Stimulated activated naive B cell treated with anti-CD40 and anti-IgM and Interleukin-4, amounts not matched to agents 10 μg/mL and 1 μg/mL and 100 μg/mL, for 72 hours (primary cell): Measurements from ENCODE around the gene TRIM8.

Experiments
- ATAC-seq, 2 donors: fragments of 150-1000 bp; cut with Tn5 transposase; replicated peaks; 2 replicates each; pipeline ENCODE4 v1.10.0; 2021; ENCODE audit warnings: moderate library complexity in 1 of 2
- DNase-seq: peaks from one replicate; pipeline ENCODE4 v3.0.0; 2021
- H3K27ac Mint-ChIP-seq: one replicate; pipeline ENCODE4 v1.8.0; 2022; ENCODE audit warnings: mild to moderate bottlenecking, mixed read lengths
- H3K27me3 Mint-ChIP-seq, 2 donors: one replicate each; pipeline ENCODE4 v1.8.0; 2022; ENCODE audit warnings: mixed read lengths in 2 of 2
- H3K36me3 Mint-ChIP-seq, 2 donors: one replicate each; pipeline ENCODE4 v1.8.0; 2022; ENCODE audit warnings: mixed read lengths in 2 of 2, mild to moderate bottlenecking in 1 of 2
- H3K4me1 Mint-ChIP-seq, 2 donors: one replicate each; pipeline ENCODE4 v1.8.0; 2022; ENCODE audit warnings: mixed read lengths in 2 of 2, mild to moderate bottlenecking in 1 of 2
- H3K4me3 Mint-ChIP-seq, 2 donors: one replicate each; pipeline ENCODE4 v1.8.0; 2022; ENCODE audit warnings: mild to moderate bottlenecking in 2 of 2, mixed read lengths in 2 of 2, moderate library complexity in 1 of 2
- H3K9me3 Mint-ChIP-seq, 2 donors: one replicate each; pipeline ENCODE4 v1.8.0; 2022; ENCODE audit warnings: mixed read lengths in 2 of 2, mild to moderate bottlenecking in 1 of 2

The TRIM8 gene

GRCh38 chr10:102644066-102644645 lies at the start of gene TRIM8:
Gene TRIM8 (plus strand): TSS chr10:102644479. CDS start chr10:102644618, 139 bp downstream.
- peak in 1 of 2 donors; percentile 5 for ATAC-seq
- DNase-seq: peak; percentile 49
- peaks cover 34 to 46% of the 10 kb centered on the region in 2 donors for H3K4me1 Mint-ChIP-seq
- H3K36me3 Mint-ChIP-seq: peaks cover 16 to 27% of the 10 kb centered on the region in 2 donors
- peaks cover 0 to 3% of the 10 kb centered on the region in 2 donors for H3K9me3 Mint-ChIP-seq
- peak within 1 kb of the TSS; percentile 97 for H3K27ac Mint-ChIP-seq
- H3K27me3 Mint-ChIP-seq: no peaks in the 10 kb centered on the region
- H3K4me3 Mint-ChIP-seq: peak within 1 kb of the TSS; percentile 95 to 98

DNA sequence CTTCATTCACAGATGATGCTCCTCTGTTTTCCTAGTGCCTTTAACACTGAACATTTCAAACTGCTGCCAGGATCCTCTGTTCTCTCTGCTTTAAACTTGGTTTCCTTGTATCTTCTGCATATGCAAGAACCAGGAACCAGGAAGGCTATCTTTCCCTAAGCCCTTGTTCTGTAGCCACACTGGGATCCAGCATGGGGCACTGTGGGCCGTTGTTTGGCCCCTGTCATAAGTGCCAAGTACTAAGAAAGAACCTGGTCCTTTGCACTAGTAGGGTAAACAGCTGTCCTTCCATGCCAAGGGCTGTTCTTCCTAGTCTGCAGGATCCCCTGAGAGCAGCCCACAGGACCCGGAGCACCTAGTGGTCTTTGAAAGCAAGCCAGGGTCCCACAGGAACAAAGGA lies 49.0 kb upstream of the TRIM8 start:
- Mint-ChIP-seq H3K4me3 (no peak overlapping the region), H3K36me3 (peaks cover 20 to 40% of the 10 kb centered on the region in 2 donors), H3K9me3 (no peaks in the 10 kb centered on the region), H3K27me3 (no peaks in the 10 kb centered on the region), H3K27ac (no peak overlapping the region), H3K4me1 (peaks cover 4 to 5% of the 10 kb centered on the region in 2 donors)
- DNase-seq (no peak), ATAC-seq (no peak)

DNA sequence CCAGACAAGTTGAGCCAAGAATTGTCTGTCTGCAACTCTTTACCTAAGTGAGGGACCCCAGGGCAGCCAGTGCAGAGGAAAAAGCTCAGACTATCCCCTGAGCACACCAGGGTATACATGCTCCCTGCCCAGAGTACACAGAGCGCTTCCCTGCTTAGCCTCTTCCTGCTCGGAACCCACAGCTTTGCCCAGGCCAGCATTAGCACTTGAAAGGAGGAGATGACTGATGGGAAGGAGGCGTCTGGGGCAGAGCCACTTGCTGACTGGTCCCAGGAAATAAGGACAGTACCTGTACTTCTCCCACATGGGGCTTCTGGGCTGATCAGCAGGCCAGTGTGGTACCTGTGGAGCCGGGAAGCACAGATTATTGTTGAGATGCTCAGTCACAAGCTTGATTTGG lies 48.4 kb upstream of the TRIM8 start:
- no peaks in the 10 kb centered on the region for H3K27me3 Mint-ChIP-seq
- peaks cover 4 to 5% of the 10 kb centered on the region in 2 donors for H3K4me1 Mint-ChIP-seq
- no peaks in the 10 kb centered on the region for H3K9me3 Mint-ChIP-seq
- DNase-seq: no peak
- peaks cover 20 to 45% of the 10 kb centered on the region in 2 donors for H3K36me3 Mint-ChIP-seq
- ATAC-seq: no peak
- H3K27ac Mint-ChIP-seq: no peak overlapping the region
- no peak overlapping the region for H3K4me3 Mint-ChIP-seq

DNA sequence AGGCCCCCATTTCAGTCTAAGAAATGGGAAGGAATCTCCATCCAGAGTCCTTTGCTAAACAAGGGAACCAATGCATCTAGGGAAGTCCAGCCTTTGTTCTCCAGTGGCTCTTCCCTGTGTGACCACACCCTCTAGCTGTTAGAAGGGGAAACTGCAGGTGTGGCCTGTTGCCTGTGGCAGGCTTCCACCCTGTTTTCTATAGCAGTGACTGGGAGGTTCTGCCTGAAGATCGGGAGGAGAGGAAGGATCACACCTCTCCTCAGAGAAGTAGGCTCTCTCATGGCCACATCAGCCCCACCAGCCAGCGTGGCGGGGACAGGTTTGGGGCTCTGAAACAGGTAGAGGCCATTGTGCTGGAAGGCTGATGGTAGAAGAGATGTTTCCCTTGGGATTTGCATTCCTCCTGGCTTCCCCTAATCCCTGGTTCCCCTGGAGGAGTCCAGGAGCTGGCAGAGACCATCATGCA lies 47.7 kb upstream of the TRIM8 start:
- DNase-seq (no peak), ATAC-seq (peak; percentile 58 to 68)
- H3K36me3 Mint-ChIP-seq: peaks cover 20 to 47% of the 10 kb centered on the region in 2 donors
- no peak overlapping the region for H3K27ac Mint-ChIP-seq
- H3K9me3 Mint-ChIP-seq: no peaks in the 10 kb centered on the region
- peaks cover 4 to 5% of the 10 kb centered on the region in 2 donors for H3K4me1 Mint-ChIP-seq
- no peak overlapping the region for H3K4me3 Mint-ChIP-seq
- no peaks in the 10 kb centered on the region for H3K27me3 Mint-ChIP-seq

DNA sequence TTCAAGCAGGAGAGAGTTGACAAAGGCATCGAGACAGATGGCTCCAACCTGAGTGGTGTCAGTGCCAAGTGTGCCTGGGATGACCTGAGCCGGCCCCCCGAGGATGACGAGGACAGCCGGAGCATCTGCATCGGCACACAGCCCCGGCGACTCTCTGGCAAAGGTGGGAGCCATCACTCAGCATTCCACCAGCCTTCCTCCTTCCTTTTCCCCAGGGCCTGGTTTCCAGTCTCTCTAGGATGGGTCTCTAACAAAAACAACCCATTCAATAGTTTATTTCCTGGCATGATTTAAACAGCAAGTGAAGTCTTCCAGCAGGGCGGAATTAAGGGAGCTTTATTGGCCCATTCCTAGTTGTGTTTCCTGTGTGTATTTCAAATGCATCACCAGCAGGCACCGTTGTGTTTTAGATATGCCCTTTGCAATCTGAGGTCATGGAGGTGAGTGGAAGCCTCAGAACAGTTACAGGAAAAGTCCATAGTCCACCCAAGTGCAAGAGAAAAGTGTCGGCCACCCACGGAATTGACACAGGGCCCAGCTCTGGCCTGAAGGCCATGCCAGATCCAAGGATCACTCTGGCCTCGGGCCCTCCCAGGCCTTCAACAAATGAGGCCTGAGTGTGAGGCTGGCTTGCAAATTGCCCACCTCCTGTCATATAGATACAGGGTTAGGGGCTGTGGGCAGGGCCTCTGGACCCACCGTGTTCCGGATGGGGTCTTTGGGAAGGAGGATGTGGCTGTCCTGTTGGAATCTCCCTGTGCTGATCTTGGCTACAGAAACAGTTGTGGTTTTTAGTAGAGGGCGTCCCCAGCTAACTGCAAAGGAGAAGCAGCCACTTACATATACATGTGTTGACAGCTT lies 46.9 kb upstream of the TRIM8 start:
- no peaks in the 10 kb centered on the region for H3K27me3 Mint-ChIP-seq
- H3K9me3 Mint-ChIP-seq: no peaks in the 10 kb centered on the region
- ATAC-seq: no peak
- H3K4me3 Mint-ChIP-seq: no peak overlapping the region
- H3K36me3 Mint-ChIP-seq: peaks cover 20 to 47% of the 10 kb centered on the region in 2 donors
- no peak overlapping the region for H3K27ac Mint-ChIP-seq
- H3K4me1 Mint-ChIP-seq: peaks cover 4 to 5% of the 10 kb centered on the region in 2 donors
- DNase-seq: no peak

- H3K36me3 Mint-ChIP-seq: peaks cover 24 to 46% of the 10 kb centered on the region in 2 donors
- DNase-seq: no peak
- H3K9me3 Mint-ChIP-seq: no peaks in the 10 kb centered on the region
- ATAC-seq: no peak
- no peak overlapping the region for H3K4me3 Mint-ChIP-seq
- H3K27ac Mint-ChIP-seq: peak overlapping the region; percentile 53
- no peaks in the 10 kb centered on the region for H3K27me3 Mint-ChIP-seq
- peaks cover 4 to 5% of the 10 kb centered on the region in 2 donors for H3K4me1 Mint-ChIP-seq
Measured at GRCh38 chr10:102598243-102598642, 46.0 kb upstream of the TRIM8 start.

DNA sequence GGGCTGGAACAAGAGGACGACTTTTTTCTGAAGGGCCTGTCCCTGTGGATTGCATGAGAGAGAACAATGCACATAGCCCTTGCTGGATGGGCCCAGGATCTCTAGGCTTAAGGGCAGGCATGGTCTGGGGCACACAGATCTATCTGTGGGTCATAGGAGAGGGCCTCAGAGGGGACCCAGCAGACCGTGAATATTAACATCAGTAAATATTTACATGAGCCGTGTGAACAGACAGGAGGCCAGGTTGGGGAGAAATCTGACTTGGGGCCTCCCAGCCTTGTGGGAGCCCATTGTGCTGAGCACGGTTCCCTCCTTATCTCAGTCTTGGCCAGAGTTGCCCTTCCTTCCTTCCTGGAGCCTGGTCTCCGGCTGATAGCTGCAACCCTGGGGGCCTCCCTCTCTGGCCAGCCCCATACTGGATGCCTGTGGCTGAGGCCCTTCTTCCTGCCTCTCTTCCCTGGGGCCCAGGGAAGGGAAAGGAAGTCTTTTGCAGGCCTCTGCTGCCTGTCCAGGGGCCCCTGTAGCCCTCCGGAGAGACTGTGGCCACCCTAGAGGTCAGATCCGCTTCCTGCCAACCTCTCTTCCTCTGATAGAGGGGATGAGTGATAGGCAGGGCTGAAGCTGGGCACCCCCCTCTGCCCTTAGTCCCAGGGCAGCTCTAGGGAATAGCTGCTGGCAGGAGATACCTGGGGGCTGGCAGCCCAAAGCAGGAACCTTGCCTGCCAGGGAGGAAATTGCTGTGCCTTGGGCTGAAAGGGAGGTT lies 44.5 kb upstream of the TRIM8 start:
- DNase-seq (no peak), ATAC-seq (no peak)
- Mint-ChIP-seq H3K4me3 (no peak overlapping the region), H3K27me3 (no peaks in the 10 kb centered on the region), H3K9me3 (no peaks in the 10 kb centered on the region), H3K4me1 (peaks cover 4 to 5% of the 10 kb centered on the region in 2 donors), H3K36me3 (peaks cover 24 to 48% of the 10 kb centered on the region in 2 donors), H3K27ac (no peak overlapping the region)

- Mint-ChIP-seq H3K4me3 (no peak overlapping the region), H3K36me3 (peaks cover 24 to 42% of the 10 kb centered on the region in 2 donors), H3K4me1 (peaks cover 4 to 5% of the 10 kb centered on the region in 2 donors), H3K27me3 (no peaks in the 10 kb centered on the region), H3K27ac (no peak overlapping the region), H3K9me3 (no peaks in the 10 kb centered on the region)
- no peak for ATAC-seq
- no peak for DNase-seq
Measured at GRCh38 chr10:102600816-102601215, 43.5 kb upstream of the TRIM8 start.

DNA sequence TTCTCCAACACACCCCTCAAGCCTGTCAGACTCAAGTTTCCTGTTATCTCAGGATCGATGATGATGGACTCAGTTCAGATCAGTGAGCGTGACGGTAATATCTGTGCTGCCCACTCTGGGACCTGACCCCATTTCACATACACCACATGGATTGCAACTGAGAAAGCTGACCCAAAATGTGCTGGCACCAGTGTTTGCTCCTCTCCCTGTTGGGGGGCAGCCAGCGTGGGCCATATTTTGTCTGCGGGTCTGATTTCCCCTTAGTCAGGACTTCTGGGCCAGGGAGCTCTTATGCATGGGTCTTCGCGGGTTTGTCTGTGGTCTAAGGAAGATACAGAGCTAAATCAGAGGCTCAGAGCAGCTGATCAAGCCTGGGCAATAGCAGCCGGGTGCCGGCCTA lies 42.6 kb upstream of the TRIM8 start:
- Mint-ChIP-seq H3K27ac (no peak overlapping the region), H3K4me1 (peaks cover 0 to 1% of the 10 kb centered on the region in 2 donors), H3K27me3 (no peaks in the 10 kb centered on the region), H3K4me3 (no peak overlapping the region), H3K36me3 (peaks cover 24 to 43% of the 10 kb centered on the region in 2 donors), H3K9me3 (no peaks in the 10 kb centered on the region)
- no peak for DNase-seq
- no peak for ATAC-seq

GRCh38 chr10:102602272-102603045 lies 41.8 kb upstream of the TRIM8 start:
- DNase-seq (no peak), ATAC-seq (no peak)
- Mint-ChIP-seq H3K27me3 (no peaks in the 10 kb centered on the region), H3K27ac (no peak overlapping the region), H3K4me1 (no peaks in the 10 kb centered on the region), H3K4me3 (no peak overlapping the region), H3K36me3 (peaks cover 25 to 40% of the 10 kb centered on the region in 2 donors), H3K9me3 (no peaks in the 10 kb centered on the region)

DNA sequence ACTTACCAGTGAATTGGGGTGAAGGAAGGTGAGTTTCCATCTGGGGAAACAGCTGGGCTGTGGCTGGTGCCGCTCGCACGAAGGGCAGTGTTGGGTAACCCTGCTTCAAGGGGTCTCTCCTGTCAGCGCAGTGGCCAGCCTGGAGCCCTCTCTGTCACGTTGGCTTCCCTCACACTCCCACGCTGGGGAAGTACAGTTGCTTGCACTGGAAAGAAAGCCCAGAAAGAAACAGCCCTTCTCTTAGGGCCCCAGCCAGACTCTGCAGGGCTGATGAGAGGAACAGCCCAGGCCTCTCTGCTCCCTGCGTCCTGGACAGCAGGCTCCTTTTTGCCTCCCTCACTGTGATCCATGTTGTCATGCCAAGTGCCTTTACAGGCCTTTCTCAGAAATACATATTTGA lies 40.3 kb upstream of the TRIM8 start:
- ATAC-seq: no peak
- no peaks in the 10 kb centered on the region for H3K27me3 Mint-ChIP-seq
- peaks cover 22 to 31% of the 10 kb centered on the region in 2 donors for H3K36me3 Mint-ChIP-seq
- H3K4me1 Mint-ChIP-seq: peaks cover 3 to 12% of the 10 kb centered on the region in 2 donors
- no peak overlapping the region for H3K4me3 Mint-ChIP-seq
- H3K27ac Mint-ChIP-seq: no peak overlapping the region
- no peak for DNase-seq
- no peaks in the 10 kb centered on the region for H3K9me3 Mint-ChIP-seq

GRCh38 chr10:102604439-102604841 lies 39.8 kb upstream of the TRIM8 start:
- H3K36me3 Mint-ChIP-seq: peaks cover 20 to 26% of the 10 kb centered on the region in 2 donors
- DNase-seq (no peak), ATAC-seq (peak in 1 of 2 donors; percentile 12)
- H3K4me1 Mint-ChIP-seq: peaks cover 3 to 16% of the 10 kb centered on the region in 2 donors
- H3K27me3 Mint-ChIP-seq: no peaks in the 10 kb centered on the region
- H3K4me3 Mint-ChIP-seq: no peak overlapping the region
- no peaks in the 10 kb centered on the region for H3K9me3 Mint-ChIP-seq
- H3K27ac Mint-ChIP-seq: peak overlapping the region; percentile 80

DNA sequence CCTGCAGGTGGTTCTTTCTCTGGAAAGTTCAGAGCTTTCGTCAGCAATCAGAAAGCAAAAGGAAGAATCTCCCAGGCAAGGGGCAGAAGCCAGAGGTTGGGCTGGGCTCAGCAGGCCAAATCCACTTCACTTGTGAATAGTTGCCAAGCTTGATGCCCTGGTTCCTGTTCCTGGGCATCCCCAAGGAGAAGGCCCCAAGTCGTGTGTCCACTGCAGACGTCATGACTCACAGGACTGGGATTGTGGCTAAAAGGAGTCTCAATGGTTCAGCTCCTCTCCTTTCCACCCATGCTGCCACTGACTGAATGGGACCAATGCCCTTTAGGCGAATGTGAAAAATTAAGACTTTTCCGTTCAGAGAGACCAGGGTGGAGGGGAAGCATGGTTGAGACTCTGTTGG lies 38.6 kb upstream of the TRIM8 start:
- ATAC-seq (no peak), DNase-seq (no peak)
- Mint-ChIP-seq H3K27me3 (no peaks in the 10 kb centered on the region), H3K9me3 (no peaks in the 10 kb centered on the region), H3K4me1 (peaks cover 3 to 16% of the 10 kb centered on the region in 2 donors), H3K36me3 (peaks cover 20 to 22% of the 10 kb centered on the region in 2 donors), H3K4me3 (no peak overlapping the region), H3K27ac (no peak overlapping the region)
